NCI-H1092 (cell line): ENCODE data around the gene MAML3.
A peak's percentile ranks its signal among the peaks of the same experiment; 100 is the strongest.

Source experiments
- DNase-seq: peaks from one replicate; lab custom pipeline; 2025; lab: John Stamatoyannopoulos, UW

Gene MAML3

GRCh38 chr4:140071806-140072205 is 82.2 kb downstream of the MAML3 start:
- no peak for DNase-seq

GRCh38 chr4:140070973-140071372 is 83.0 kb downstream of the MAML3 start:
- DNase-seq: no peak

- no peak for DNase-seq
Observed at GRCh38 chr4:140070366-140070765, 83.6 kb downstream of the MAML3 start.

- no peak for DNase-seq
Observed at GRCh38 chr4:140069066-140069465, 84.9 kb downstream of the MAML3 start.

GRCh38 chr4:140068271-140068670 is 85.7 kb downstream of the MAML3 start:
- no peak for DNase-seq

- no peak for DNase-seq
Observed at GRCh38 chr4:140066031-140066930, 87.7 kb downstream of the MAML3 start.

GRCh38 chr4:140065393-140065792 is 88.6 kb downstream of the MAML3 start:
- no peak for DNase-seq

- DNase-seq: no peak
Observed at GRCh38 chr4:140061659-140062289, 92.2 kb downstream of the MAML3 start.

- DNase-seq: no peak
Observed at GRCh38 chr4:140061194-140061593, 92.8 kb downstream of the MAML3 start.

- DNase-seq: no peak
Observed at GRCh38 chr4:140059159-140059558, 94.8 kb downstream of the MAML3 start.

GRCh38 chr4:140057701-140058100 is 96.3 kb downstream of the MAML3 start:
- DNase-seq: no peak

GRCh38 chr4:140056015-140056414 is 98.0 kb downstream of the MAML3 start:
- no peak for DNase-seq

GRCh38 chr4:140054861-140055260 is 99.1 kb downstream of the MAML3 start:
- no peak for DNase-seq

- DNase-seq: no peak
Observed at GRCh38 chr4:140053185-140053584, 100.8 kb downstream of the MAML3 start.

GRCh38 chr4:140052050-140052449 is 101.9 kb downstream of the MAML3 start:
- peak; percentile 21 for DNase-seq

GRCh38 chr4:140049849-140050637 is 103.9 kb downstream of the MAML3 start:
- DNase-seq: peak; percentile 64

- DNase-seq: peak; percentile 92
Observed at GRCh38 chr4:140049024-140049848, 104.7 kb downstream of the MAML3 start.

- DNase-seq: no peak
Observed at GRCh38 chr4:140048419-140048995, 105.5 kb downstream of the MAML3 start.

GRCh38 chr4:140047786-140048185 is 106.2 kb downstream of the MAML3 start:
- no peak for DNase-seq

- DNase-seq: peak; percentile 24
Observed at GRCh38 chr4:140047017-140047640, 106.9 kb downstream of the MAML3 start.

- DNase-seq: no peak
Observed at GRCh38 chr4:140046543-140046942, 107.4 kb downstream of the MAML3 start.
